Kidney tubule cell (primary cell): ENCODE results near the gene SUPT6H.

Source experiments
- DNase-seq: peaks from one replicate; pipeline ENCODE4 v3.0.0-alpha.2; 2018; ENCODE audit warnings: low spot score

Gene SUPT6H

DNA sequence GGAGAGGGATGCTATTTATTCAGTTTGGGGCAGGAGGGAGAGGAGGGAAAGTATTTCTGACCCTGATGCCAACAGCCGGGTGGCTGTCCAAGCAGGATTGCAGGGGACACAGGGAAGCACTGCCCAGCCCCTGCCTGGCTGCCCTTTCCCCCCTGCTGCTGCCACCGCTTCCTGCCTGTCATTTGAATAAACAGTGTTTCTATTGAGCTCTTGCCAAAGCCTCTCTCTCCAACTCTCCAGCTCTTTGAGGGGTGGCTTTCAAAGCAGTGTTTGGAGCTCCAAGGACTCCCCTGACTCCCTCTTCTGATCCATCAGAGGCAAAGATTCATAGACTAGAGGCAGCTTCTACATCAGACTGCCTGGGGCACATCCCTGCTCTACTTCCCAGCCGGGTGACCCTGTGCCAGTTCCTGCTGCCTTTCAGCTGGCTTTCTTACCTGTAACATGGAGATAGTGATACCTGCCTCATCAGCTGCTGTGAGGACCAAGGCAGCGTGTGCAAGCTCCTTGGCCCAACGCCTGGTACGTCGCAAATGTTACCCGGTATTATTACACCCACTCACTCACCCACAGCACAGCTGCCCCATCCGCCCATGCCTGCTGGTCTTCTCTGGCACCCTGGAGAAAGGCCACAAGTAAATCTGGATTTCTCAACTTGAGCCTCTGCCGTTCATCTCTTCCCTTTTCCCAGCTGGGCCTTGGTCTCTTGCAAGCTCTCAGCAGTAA, 40.2 kb downstream of the SUPT6H start:
- no peak for DNase-seq

DNA sequence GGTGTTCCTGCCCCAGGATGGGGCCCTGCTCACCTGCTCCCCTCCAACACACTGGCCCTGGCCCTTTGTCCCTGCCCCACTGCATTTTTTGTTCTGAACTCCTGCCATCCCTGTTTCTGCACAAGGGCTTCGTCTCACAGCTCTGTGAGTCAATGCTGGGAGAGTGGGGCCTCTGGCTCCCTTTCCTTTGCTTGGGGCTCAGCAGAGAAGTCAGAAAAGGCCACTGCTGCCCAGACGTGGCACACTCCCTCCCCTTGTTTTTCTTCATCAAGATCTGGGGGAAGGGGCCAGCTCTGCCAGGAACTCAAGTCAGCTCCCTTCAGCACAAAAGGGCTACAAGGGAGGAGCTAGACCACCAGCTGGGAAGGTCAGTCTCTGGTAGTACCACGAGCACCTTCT, 40.7 kb downstream of the SUPT6H start:
- DNase-seq = no peak

DNA sequence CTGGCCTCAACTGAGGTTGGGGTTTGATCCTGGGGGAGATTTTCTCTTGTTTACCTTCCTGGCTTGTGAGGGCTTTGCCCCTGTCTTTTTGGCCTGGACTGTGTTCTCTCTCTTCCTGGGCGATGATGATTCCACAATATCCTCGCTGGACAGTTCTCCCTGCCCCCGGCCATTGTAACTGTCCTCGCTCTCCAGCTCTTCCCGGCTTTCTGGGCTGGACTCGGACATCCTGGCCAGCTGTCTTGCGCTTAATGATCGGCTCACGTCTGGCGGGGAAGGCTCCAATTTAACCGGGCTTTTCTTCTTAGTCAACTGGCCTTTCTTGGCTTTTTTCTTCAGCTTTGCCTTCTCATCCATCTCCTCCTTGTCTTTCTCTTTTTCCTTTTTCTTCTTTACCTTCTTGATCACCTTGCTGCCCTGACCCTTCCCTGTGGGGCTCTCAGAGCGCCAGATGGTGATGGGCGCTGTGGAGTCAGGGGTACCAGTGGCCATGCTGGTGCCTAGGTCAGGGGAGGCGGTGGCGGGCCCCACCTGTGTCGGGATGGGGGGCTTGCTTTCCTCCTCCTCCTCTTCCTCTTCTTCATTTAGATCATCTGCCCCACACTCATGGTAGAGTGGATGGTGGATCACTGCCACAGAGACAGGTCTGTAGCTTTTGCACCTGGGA, 41.7 kb downstream of the SUPT6H start:
- DNase-seq = no peak

DNA sequence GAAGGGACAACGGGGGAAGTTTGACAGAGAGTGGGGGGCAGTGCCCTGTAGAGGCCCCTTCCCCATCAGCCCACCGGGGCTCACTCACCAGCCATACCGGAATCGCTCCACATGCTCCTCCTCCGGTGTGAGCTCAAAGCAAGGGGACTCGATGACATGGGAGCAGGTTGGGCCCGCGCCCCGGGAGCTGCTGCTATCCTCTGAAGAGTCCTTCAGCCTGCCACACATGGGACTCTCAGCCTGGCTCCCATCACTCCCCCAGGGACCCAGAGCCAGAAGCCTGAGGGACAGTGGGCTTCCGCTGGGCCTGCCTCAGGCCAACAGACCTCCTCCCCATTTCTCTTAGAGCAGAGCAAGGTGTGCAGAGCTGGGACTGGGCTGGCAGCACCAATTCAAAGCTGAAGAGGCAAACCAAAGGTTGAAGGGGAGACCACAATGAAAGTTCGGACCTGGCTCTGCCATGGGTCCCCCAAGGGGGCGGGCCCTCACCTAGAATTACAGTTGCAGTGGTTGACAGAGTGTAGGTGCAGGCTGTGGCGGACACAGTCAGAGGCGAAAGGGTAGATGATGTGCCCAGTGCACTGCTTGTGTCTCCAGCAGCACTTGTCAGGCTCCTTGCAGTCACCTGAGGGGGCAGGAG, 42.3 kb downstream of the SUPT6H start:
- no peak for DNase-seq

DNA sequence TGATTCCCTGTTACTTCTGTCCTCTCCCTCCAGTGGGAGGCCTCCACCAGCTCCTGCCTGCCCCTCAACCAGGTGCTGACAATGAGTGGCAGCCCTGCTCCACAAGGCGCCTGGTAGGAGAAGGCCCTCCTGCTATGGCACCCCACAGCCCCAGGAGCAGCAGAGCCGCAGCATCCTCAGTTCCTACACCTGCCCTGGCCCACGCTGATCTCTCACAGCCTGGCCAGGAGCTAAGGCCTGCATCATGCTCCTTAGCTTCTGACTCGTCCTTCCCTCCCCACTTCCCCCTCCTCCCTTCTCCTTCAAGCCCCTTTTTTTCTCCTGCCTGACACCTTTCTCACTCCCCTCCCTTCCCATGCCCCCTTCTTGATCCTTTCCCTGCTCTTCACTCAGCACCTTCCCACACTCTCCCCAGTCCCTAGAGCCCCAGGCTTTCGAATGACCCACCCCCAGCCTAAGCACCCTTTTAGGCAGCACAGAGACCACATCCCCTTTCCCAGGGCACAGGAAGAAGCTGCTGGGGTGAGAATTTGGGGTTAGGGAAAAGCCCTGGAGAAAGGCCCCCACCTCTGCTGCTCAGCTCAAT, 43.2 kb downstream of the SUPT6H start:
- DNase-seq = no peak

DNA sequence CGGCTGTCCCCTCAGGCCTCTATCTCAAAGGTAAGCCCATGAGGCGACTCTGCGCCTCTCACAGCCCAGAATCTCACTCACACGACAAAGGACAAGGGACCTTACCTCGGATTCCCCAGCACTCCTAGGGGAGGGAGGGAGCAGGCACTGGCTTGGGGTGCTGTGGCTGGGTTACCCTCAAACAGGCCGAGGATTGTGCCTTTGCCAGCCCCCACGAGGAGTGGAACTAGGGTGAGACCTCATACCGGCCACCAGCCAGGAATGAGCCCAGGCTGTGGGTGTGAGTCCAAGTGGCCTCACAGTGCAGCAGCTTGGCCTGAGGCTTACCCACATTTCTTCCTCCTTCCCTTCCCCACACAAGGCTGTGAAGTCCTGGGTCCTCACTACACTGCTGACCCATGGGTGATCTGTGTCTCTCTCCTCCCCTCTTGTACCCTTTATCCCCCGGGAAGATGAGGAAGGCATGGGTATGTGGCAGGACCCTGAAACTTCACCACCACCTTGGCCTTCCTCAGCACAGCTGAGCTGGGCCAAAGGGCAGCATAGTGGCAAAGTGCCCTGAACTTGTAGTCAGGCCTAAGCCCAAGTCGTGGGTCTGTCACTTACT, 43.8 kb downstream of the SUPT6H start:
- no peak for DNase-seq

DNA sequence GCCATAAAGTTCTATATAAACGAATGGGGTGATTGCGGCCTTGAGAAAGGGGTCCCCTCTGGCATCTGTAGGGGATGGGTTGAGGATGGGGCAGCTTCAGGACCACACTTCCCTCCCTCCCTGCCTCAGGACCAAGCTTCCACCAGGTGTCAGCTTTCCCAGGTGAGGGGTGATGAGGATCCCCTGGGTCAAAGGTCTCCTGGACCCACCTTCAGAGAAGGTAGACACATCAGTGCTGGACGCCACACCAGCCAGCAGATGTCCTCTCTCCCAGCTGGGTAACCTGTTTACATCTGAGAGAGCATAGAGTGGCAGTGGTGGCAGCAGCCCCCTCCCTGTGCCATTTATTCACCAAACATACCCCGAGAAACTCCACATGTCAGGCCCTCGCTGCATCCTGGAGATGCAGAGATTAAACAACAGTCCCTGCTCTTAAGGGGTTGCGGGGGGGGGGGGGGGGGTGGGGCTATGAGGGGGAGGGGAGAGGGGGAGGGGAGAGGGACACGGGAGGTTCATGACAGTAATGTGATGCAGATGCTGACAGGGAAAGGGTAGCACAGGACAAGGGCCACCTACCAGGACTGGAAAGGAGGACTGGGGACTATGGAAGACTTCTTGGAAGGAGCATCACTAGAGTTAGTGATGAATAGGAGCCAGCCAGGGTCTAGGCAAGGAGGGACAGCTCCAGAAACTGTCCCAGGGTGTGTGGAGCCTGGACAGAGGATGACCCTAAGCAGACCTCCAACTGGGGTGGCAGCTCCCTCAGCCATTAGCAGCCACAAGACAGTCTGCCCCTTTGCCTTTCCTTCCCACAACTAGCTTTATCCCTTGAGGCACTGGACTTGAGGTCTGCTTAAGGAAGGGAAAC, 44.7 kb downstream of the SUPT6H start:
- no peak for DNase-seq

DNA sequence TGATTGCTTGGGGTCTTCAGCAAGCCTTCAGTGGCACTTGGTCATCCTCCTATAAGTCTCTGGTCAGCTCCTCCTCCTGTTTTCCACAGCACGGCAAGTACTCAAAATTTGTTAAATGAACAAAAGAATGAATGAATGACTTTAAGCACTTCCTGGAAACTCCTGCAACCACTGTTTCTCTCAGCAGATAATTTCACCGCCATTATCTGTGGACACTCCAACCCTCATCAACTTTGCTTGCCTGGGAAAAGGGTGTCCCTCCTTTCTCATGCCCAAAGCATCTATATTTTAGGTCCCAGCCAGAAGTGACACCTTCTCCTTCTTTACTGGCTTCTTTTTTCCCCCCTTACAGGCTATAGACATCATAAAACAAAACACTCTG, 45.3 kb downstream of the SUPT6H start:
- DNase-seq = no peak

DNA sequence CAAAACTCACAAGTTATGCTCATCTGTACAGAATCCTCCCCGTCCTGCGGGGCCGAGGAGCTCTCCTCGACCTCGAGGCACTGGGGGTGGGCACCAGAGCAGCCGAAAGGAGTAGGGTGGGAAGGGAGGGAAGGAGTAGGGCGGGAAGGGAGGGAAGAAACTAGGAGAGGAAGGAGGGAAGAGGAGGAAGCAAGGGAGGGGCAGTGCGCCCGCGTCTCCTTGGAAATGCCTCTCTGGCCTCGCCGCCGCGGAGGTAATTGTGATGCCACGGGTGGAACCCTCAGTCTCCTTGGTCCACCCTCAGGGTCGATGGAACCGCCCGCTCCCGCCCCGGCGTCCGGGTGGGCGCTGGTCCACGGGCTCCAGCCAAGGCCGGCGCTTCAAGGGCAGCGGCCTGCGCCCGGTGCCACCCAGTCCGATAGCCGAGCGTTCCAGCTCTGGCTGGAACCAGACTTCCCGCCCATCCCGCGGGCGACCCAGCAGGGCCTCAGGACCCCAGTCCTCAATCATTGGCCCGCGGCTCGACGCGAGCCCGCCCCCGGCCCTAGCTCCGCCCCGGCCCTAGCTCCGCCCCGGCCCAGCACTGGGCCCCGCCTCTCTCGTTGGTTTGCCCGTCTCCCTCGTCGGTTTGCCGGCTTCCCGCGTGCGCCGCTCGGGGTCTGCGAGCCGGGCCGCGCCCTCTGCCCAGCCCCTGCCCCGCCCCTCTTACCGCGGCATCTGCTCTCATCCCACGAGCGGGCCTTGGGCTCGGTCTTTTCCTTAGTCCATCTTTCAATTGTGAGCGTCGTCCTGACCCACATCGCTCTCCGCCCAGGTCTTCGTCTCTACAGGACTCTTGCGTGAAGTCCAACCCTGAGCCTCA, 49.1 kb downstream of the SUPT6H start:
- DNase-seq = peak; percentile 90

DNA sequence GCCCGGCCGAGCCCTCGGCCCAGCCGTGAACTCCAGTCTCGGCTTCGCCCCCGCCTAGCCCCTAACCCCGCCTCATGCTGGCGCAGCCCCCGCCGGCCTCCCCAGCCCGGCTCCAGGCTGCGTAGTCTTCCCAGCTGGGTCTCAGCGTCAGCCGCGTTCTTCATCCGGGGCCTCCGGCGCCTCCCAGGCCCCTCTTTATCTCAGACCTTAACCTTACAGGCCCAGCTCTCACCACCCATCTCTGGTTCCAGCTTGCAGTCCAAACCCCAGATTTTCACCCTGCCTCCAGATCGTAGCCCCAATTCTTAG, 49.7 kb downstream of the SUPT6H start, which contains the start of gene PROCA1:
Gene PROCA1, minus strand, starts transcription at position 166 of the 309 bp plus-strand sequence. CDS start 228 bp downstream, outside the sequence.
- no peak for DNase-seq

DNA sequence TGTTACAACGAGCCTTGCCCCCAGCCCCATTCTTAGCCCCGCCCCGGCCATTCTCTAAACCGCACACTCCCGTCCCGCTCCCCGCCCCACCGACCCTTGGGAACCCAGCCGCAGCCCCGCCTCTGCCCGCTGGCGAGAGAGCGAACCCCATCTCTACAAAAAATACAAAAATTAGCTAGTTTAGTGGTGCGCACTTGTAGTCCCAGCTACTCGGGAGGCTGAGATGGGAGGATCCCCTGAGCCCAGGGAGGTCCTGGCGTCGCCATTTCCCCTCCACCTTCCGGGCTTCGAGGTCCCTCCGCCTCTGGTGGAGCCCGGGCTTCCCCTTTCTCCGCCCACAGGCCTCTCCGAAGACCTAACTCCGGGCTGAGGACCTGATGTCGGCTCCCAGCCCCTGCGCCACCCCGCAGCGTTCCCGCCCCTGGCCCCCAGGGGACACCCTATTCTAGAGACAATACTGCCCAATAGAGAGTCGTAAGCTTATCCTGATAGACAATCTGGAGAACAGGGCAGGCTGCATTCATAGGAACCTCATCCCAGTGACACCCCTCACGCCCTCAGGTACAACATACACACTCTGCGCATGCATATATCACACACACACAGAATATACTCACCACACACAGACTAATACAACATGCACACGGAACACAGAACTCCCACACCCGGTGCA, 50.2 kb downstream of the SUPT6H start:
- no peak for DNase-seq

DNA sequence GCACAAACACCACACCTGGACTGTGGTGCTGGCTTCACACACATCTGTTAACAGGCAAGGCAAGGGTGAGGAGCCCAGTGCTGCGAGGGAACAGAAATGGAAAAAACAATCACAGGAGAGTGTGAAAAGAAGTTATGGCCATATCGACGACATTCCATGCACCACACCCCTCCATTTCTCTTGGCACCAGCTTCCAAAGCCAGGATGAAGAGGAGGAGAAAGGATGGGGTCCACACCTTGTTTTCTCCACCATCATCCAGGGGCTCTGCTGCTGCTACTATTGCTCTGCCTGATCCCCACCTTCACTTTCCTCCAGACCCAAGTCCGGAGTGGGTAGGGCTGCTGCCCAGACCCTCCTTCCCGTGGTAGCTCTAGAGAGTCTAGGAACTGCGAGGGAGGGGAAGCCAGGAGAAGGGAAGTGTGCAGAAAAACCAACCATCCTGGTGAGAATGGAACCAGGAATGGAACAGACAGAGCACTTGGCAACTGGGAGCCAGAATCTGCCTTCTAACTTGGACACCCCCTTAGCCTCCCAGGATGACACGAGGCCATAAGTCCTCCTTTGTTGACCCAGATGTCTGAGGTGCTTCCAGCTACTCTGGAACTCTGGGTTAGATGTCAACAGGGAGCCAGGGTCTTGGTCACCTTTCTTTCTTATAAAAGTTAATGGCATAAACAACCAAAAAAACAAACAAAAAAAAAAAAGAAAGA, 50.9 kb downstream of the SUPT6H start:
- no peak for DNase-seq

DNA sequence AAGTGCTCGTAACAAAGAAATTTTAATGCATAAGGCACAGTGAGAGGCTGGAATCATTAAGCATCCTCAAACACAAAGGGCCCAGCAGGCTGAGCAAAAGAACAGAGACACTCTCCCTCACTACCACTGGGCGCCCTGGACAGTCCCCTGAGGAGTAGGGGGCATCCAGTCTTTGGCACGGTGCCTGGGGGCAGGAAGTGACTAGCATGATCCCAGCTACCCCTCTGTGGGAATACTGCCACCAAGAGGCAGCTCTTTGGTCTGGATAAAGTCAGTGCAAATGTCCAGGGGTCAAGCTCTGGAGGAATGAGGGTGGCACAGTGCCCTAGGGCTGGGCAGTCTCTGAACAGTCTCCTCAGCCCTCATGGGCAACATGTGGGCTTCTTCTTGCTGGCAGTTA, 52.3 kb downstream of the SUPT6H start:
- no peak for DNase-seq

DNA sequence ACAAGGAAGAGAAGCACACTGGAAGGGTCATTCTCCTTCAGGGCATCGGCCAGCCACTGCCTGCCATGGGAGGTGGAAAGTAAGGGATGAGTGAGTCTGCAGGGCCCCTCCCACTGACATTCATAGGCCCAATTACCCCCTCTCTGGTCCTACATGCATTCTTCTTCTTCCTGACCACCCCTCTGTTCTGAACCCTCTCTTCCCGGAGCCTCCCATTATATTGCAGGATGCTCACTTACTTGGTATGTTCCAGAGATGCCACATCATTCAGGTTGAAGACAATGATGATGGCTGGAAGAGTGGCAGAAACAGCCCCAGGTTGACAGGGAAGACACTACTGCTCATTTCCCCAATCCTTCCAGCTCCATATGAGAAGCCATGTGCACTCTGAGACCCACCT, 53.2 kb downstream of the SUPT6H start:
- no peak for DNase-seq

DNA sequence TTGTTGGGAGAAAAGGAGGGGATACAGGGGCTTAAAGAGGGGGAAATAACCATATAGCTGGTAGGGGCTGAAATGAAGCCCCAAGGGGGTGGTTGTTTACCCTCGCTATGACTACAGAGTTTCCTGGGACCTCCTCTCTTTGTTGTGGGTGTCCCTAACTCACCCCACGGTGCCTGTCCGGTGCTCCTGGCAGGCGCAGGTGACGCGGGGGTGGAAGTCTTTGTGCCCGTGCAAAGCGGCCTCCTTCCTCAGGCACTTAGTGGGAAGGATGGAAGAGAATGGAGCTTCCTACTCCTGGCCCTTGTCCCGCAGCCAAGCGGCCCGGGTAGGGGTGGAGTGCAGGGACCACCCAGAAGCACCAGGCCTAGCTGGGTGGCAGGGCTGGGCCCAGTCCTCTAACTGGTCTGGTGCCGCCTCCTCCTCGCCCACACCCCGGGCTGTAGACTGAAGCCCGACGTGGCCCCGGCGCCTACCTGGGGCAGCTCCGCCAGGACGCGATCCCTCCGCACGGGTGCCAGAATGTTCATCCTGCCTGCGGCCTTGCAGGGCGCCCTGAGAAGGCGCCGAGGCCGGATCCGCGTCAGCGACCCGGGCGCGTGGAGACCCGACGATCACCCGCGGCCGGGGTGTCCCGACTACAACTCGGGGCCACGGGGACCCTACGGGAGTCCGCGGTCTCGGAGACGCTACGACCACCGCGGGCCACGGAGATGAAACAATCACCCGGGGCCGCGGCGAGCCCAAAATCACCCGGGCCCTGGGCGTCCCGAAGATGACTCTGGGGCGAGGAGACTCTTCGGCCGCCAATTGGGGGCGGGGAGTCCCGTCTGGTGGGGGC, 55.0 kb downstream of the SUPT6H start:
- DNase-seq = peak; percentile 55

DNA sequence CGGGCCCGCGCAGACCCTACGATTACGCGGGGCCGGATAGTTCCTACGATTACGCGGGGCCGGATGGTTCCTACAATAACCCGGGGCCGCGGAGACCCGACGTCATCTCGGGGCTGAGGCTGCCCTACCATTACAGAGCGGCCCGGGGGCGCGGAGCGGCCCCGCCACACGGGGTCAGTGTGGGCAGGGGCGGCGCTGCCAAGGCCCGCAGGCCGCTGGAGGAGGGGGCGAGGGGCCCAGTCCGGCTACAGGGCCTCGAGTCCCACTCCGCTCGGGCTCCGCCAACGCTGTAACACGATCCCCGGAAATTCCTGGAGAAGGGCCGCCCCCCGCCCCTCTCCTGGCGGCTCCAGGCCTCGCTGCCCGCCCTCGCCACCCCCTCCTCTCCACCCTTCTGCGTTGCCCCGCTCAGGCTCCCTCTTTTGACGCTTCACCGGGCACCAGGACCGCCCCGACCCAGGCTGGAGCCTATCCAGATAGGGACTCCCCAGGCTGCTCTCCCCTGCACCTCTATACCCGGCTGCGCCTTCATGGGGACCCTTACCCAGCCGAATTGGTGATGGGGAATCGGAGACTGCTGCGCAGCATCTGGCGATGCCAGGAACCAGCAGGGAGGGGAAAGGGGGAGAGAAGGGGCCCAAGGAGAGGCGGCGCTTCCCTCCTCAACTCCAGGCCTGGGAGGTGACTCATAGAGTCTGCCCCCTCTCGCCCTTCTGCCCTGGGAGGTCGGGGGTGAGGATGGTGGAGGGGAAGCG, 55.8 kb downstream of the SUPT6H start, which contains the start of gene RAB34:
Gene RAB34, minus strand, starts transcription at position 291 of the 755 bp plus-strand sequence. CDS start 602 bp downstream, outside the sequence.
- DNase-seq = peak; percentile 87

DNA sequence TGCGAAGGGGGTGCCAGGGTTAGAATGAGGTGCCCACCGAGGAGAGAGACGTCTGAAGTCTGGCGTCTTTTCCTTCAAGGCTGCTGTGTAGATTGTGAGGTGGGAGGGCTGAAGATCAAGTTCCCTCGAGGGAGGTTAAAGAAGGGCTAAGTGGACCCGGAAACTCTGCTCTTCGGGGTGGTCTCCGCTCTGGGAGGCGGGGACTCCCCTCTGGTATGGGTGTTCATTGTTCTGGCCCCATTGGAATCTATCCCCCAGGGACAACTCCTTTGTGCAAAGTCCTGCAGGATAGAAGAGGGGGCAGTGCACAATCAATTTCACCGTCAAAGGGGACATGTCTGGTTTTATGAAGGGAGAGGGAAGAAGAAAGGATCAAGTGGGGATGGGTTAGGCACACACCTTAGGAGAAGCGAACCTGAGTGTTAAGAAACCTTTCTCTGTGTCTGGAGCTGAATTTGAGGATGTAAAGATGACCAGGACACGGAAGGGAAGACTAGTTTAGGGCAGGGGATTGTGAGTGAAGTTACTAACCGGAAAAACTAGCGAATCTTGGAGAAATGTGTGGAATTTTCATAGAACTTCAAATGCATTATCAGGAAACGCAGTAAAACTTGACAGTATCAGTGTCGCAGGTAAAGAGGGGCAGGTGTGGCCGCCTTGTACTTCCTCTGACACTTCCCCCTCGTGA, 56.5 kb downstream of the SUPT6H start:
- DNase-seq = no peak
